WTC11 (cell line): ENCODE measurements around the gene RABIF.

Experiments
- CTCF ChIP-seq: fragments of 200-600 bp; IDR thresholded peaks from 2 replicates; pipeline ENCODE4 v1.8.0; 2022; ENCODE audit warnings: antibody characterized with exemption
- E2F5 ChIP-seq: sonication (generic); formaldehyde crosslinking; IDR thresholded peaks from 2 replicates; pipeline ENCODE4 v1.8.1; 2022; ENCODE audit warnings: mild to moderate bottlenecking, moderate library complexity, missing genetic modification reagents
- SP1 ChIP-seq: sonication (generic); formaldehyde crosslinking; conservative IDR thresholded peaks from 2 replicates; pipeline ENCODE4 v1.8.1; 2022; ENCODE audit warnings: missing genetic modification reagents
- TF ChIP-seq, protein P1 (sequence below): sonication (generic); formaldehyde crosslinking; IDR thresholded peaks from 2 replicates; pipeline ENCODE4 v1.8.0; 2022; ENCODE audit warnings: missing genetic modification reagents
- TF ChIP-seq, protein P2 (sequence below): sonication (generic); formaldehyde crosslinking; IDR thresholded peaks from 2 replicates; pipeline ENCODE4 v1.8.0; 2022; ENCODE audit warnings: mild to moderate bottlenecking, missing genetic modification reagents

DNA sequence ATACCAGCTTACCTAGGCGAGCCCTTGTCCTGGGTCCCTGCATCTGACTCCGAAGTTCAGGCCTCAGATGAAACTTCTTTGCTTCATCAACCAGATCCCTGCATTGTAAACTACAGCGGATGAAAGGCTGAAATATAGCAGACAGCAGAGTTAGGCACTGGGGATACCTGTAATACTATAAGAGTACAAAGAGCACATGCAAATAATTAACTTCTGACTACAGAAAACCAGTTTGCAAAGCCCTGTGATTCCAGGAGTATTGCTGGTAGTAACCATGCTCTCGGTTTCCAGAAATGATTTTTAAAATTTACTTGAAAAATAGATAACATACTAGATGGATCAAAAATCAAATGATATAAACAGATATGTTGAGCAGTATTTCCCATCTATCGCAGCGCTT lies 20.0 kb upstream of the RABIF start:
- TF ChIP-seq, protein P1, sequence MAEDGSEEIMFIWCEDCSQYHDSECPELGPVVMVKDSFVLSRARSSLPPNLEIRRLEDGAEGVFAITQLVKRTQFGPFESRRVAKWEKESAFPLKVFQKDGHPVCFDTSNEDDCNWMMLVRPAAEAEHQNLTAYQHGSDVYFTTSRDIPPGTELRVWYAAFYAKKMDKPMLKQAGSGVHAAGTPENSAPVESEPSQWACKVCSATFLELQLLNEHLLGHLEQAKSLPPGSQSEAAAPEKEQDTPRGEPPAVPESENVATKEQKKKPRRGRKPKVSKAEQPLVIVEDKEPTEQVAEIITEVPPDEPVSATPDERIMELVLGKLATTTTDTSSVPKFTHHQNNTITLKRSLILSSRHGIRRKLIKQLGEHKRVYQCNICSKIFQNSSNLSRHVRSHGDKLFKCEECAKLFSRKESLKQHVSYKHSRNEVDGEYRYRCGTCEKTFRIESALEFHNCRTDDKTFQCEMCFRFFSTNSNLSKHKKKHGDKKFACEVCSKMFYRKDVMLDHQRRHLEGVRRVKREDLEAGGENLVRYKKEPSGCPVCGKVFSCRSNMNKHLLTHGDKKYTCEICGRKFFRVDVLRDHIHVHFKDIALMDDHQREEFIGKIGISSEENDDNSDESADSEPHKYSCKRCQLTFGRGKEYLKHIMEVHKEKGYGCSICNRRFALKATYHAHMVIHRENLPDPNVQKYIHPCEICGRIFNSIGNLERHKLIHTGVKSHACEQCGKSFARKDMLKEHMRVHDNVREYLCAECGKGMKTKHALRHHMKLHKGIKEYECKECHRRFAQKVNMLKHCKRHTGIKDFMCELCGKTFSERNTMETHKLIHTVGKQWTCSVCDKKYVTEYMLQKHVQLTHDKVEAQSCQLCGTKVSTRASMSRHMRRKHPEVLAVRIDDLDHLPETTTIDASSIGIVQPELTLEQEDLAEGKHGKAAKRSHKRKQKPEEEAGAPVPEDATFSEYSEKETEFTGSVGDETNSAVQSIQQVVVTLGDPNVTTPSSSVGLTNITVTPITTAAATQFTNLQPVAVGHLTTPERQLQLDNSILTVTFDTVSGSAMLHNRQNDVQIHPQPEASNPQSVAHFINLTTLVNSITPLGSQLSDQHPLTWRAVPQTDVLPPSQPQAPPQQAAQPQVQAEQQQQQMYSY (CRISPR knock-in tag) = no peak
- TF ChIP-seq, protein P2, sequence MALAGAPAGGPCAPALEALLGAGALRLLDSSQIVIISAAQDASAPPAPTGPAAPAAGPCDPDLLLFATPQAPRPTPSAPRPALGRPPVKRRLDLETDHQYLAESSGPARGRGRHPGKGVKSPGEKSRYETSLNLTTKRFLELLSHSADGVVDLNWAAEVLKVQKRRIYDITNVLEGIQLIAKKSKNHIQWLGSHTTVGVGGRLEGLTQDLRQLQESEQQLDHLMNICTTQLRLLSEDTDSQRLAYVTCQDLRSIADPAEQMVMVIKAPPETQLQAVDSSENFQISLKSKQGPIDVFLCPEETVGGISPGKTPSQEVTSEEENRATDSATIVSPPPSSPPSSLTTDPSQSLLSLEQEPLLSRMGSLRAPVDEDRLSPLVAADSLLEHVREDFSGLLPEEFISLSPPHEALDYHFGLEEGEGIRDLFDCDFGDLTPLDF = no peak
- no peak for TF ChIP-seq E2F5 (CRISPR knock-in tag)
- TF ChIP-seq SP1 (CRISPR knock-in tag) = no peak
- no peak for TF ChIP-seq CTCF
